Prostate gland (tissue), 2 donors: Measurements from ENCODE around the gene ERP27.

ENCODE experiments used
- POLR2A ChIP-seq: fragments of 450-650 bp; IDR thresholded peaks from one replicate; pipeline ENCODE4 v1.6.1; 2016; ENCODE audit warnings: antibody characterized with exemption, mild to moderate bottlenecking
- POLR2AphosphoS5 ChIP-seq: sonication (generic); formaldehyde crosslinking; IDR thresholded peaks from one replicate; pipeline ENCODE4 v1.6.1; 2017; ENCODE audit warnings: antibody characterized with exemption
- TF ChIP-seq, protein P1 (sequence below), 4 experiments: fragments of 200-600 bp in 2 of 4; fragments of 450-650 bp in 2 of 4; sonication (generic) in 2 of 4; IDR thresholded peaks; 1 replicate in 3 of 4; 2 replicates in 1 of 4; pipeline ENCODE4 v1.5.1; 2016 to 2019; ENCODE audit warnings: antibody characterized with exemption in 4 of 4, mild to moderate bottlenecking in 2 of 4, moderate library complexity in 2 of 4

DNA sequence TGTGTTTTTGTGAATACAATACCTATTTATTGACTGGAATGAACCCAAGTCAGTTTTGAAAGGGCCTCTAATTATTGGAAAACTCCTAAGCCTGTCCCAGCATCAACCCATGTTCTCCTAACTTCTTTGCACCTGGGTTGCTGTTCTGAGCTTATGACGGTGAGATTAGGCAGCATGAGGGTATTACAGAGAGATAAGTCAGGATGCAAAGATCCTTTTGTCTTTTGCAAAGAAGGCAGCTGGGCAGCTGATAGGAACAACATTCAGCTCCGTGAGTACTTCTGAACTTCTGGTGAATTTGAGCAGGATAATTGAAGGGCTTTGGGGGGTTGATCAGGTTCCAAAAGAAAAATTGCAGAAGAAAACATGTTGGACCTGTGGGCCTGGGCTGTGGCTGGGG lies 34.5 kb upstream of the ERP27 start, which contains the start of gene PDE6H:
- TF ChIP-seq, protein P1, sequence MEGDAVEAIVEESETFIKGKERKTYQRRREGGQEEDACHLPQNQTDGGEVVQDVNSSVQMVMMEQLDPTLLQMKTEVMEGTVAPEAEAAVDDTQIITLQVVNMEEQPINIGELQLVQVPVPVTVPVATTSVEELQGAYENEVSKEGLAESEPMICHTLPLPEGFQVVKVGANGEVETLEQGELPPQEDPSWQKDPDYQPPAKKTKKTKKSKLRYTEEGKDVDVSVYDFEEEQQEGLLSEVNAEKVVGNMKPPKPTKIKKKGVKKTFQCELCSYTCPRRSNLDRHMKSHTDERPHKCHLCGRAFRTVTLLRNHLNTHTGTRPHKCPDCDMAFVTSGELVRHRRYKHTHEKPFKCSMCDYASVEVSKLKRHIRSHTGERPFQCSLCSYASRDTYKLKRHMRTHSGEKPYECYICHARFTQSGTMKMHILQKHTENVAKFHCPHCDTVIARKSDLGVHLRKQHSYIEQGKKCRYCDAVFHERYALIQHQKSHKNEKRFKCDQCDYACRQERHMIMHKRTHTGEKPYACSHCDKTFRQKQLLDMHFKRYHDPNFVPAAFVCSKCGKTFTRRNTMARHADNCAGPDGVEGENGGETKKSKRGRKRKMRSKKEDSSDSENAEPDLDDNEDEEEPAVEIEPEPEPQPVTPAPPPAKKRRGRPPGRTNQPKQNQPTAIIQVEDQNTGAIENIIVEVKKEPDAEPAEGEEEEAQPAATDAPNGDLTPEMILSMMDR (IDR thresholded peaks at IDR 0.05) = no peak
- TF ChIP-seq POLR2AphosphoS5 = no peak
- no peak for TF ChIP-seq POLR2A
